ENCODE results near the gene KRTAP5-6. TPM values are rescaled to one million over a fixed set of nuclear protein-coding genes. Genes with fewer than 3 reads are reported as not detected.

The KRTAP5-6 gene
- not detected in 2 replicates for polyA plus RNA-seq (2013)

- Histone ChIP-seq H2BK120ac (ENCODE audit: insufficient read depth, low read length, poor library complexity) (no peak within 1 kb of the TSS), H3K9me3 (ENCODE audit: insufficient read depth, low read depth, low read length) (peaks cover 2% of the 10 kb centered on the region), H2AFZ (ENCODE audit: insufficient read depth, low read length, poor library complexity) (no peak within 1 kb of the TSS), H3K36me3 (ENCODE audit: control insufficient read depth in 1 of 2, insufficient read depth in 2 of 2, low read length in 2 of 2) (no peaks in the 10 kb centered on the region), H3K4ac (ENCODE audit: low read depth, low read length) (no peak within 1 kb of the TSS), H2BK12ac (ENCODE audit: low read length) (no peak within 1 kb of the TSS), H4K91ac (ENCODE audit: low read depth, low read length) (no peak within 1 kb of the TSS), H4K8ac (ENCODE audit: low read depth, low read length) (no peak within 1 kb of the TSS), H3K4me1 (ENCODE audit: control insufficient read depth in 1 of 2, insufficient read depth in 2 of 2, low read length in 2 of 2) (peaks cover 5 to 6% of the 10 kb centered on the region in 2 experiments), H2BK5ac (ENCODE audit: low read depth, low read length, poor library complexity) (no peak within 1 kb of the TSS), H3K23ac (ENCODE audit: low read length) (no peak within 1 kb of the TSS), H3K18ac (ENCODE audit: low read length) (no peak within 1 kb of the TSS), H3K79me2 (ENCODE audit: control insufficient read depth, insufficient read depth, low read length, poor library complexity) (no peaks in the 10 kb centered on the region), H3K14ac (ENCODE audit: low read length) (no peak within 1 kb of the TSS), H3K4me2 (ENCODE audit: low read length) (no peak within 1 kb of the TSS), H3K4me3 (ENCODE audit: low read depth, low read length) (no peak within 1 kb of the TSS), H3K27ac (ENCODE audit: low read depth, low read length) (no peak within 1 kb of the TSS), H2AK5ac (ENCODE audit: low read length) (no peak within 1 kb of the TSS), H3K9ac (ENCODE audit: low read length) (no peak within 1 kb of the TSS), H4K12ac (ENCODE audit: low read depth, low read length) (no peak within 1 kb of the TSS), H3K79me1 (ENCODE audit: low read length) (peaks cover 3% of the 10 kb centered on the region), H3K27me3 (ENCODE audit: insufficient read depth, low read length) (no peaks in the 10 kb centered on the region)
- no CpG with 5 or more reads among the region's 11 CpGs for WGBS (ENCODE audit: extremely low coverage, insufficient coverage, insufficient read length)
- DNase-seq: no peak
Measured at GRCh38 chr11:1696608-1697570, at the start of gene KRTAP5-6. KRTAP5-6 (plus strand) TSS chr11:1697195; CDS start chr11:1697246, 51 bp downstream.

- H3K79me2 ChIP-seq (ENCODE audit: control insufficient read depth, insufficient read depth, low read length, poor library complexity): no peaks in the 10 kb centered on the region
- peaks cover 1% of the 10 kb centered on the region for H3K9me3 ChIP-seq (ENCODE audit: insufficient read depth, low read depth, low read length)
- no peak overlapping the region for H2BK120ac ChIP-seq (ENCODE audit: insufficient read depth, low read length, poor library complexity)
- no peak overlapping the region for H3K4me2 ChIP-seq (ENCODE audit: low read length)
- H3K4ac ChIP-seq (ENCODE audit: low read depth, low read length): no peak overlapping the region
- H4K8ac ChIP-seq (ENCODE audit: low read depth, low read length): no peak overlapping the region
- H3K18ac ChIP-seq (ENCODE audit: low read length): no peak overlapping the region
- no peak for DNase-seq
- H3K23ac ChIP-seq (ENCODE audit: low read length): no peak overlapping the region
- no peak overlapping the region for H3K27ac ChIP-seq (ENCODE audit: low read depth, low read length)
- H4K91ac ChIP-seq (ENCODE audit: low read depth, low read length): no peak overlapping the region
- no peak overlapping the region for H2AFZ ChIP-seq (ENCODE audit: insufficient read depth, low read length, poor library complexity)
- no peaks in the 10 kb centered on the region for H3K36me3 ChIP-seq (ENCODE audit: control insufficient read depth in 1 of 2, insufficient read depth in 2 of 2, low read length in 2 of 2)
- no peak overlapping the region for H4K12ac ChIP-seq (ENCODE audit: low read depth, low read length)
- no peak overlapping the region for H2AK5ac ChIP-seq (ENCODE audit: low read length)
- no peak overlapping the region for H2BK12ac ChIP-seq (ENCODE audit: low read length)
- no peaks in the 10 kb centered on the region for H3K79me1 ChIP-seq (ENCODE audit: low read length)
- no peaks in the 10 kb centered on the region for H3K4me1 ChIP-seq (ENCODE audit: control insufficient read depth in 1 of 2, insufficient read depth in 2 of 2, low read length in 2 of 2)
- WGBS (ENCODE audit: extremely low coverage, insufficient coverage, insufficient read length): no CpG with 5 or more reads among the region's 35 CpGs
- no peak overlapping the region for H3K14ac ChIP-seq (ENCODE audit: low read length)
- no peak overlapping the region for H2BK5ac ChIP-seq (ENCODE audit: low read depth, low read length, poor library complexity)
- no peaks in the 10 kb centered on the region for H3K27me3 ChIP-seq (ENCODE audit: insufficient read depth, low read length)
- H3K9ac ChIP-seq (ENCODE audit: low read length): no peak overlapping the region
- no peak overlapping the region for H3K4me3 ChIP-seq (ENCODE audit: low read depth, low read length)
Measured at GRCh38 chr11:1647901-1648652, 48.9 kb upstream of the KRTAP5-6 start.

DNA sequence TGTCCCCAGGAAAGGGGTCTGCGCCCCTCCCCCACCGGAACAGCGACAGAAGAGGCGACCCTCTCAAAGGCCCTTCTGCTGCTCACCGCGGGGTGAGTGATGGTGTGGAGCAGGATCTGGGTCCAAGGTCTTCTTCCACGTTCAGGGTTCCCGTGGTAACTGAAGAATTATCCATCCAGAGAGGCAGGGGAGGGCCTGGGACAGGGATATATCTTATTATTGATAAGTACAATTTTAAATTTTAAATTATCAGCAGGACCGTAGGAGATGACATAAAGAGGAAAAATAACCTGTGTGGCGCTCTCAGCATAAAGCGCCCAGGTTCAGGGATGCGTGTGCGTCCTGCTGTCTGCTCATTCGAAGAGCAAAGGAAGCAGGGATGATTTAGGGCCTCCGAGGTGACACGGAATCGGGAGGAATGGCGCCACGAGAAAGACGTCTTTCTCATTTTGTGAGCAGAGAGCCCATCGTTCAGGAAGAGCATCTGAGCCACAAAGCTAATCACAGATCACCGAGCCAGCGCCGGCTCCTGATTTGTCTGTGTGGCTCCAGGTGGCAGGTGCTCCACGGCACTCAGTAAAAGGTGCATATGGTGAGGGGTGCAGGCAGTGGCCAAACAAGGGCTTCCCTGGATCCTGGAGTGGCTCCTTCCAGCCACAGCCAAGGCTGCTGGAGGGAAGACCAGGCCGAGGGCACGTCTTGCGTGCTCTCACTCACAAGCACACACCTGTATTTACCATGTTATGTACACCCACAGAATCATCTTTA, 48.2 kb upstream of the KRTAP5-6 start:
- no peaks in the 10 kb centered on the region for H3K4me1 ChIP-seq (ENCODE audit: control insufficient read depth in 1 of 2, insufficient read depth in 2 of 2, low read length in 2 of 2)
- H3K27me3 ChIP-seq (ENCODE audit: insufficient read depth, low read length): no peaks in the 10 kb centered on the region
- H3K23ac ChIP-seq (ENCODE audit: low read length): no peak overlapping the region
- H2BK5ac ChIP-seq (ENCODE audit: low read depth, low read length, poor library complexity): no peak overlapping the region
- H3K9me3 ChIP-seq (ENCODE audit: insufficient read depth, low read depth, low read length): peaks cover 1% of the 10 kb centered on the region
- H2BK12ac ChIP-seq (ENCODE audit: low read length): no peak overlapping the region
- no peaks in the 10 kb centered on the region for H3K79me2 ChIP-seq (ENCODE audit: control insufficient read depth, insufficient read depth, low read length, poor library complexity)
- H2BK120ac ChIP-seq (ENCODE audit: insufficient read depth, low read length, poor library complexity): no peak overlapping the region
- no peak overlapping the region for H3K14ac ChIP-seq (ENCODE audit: low read length)
- WGBS (ENCODE audit: extremely low coverage, insufficient coverage, insufficient read length): no CpG with 5 or more reads among the region's 28 CpGs
- no peaks in the 10 kb centered on the region for H3K36me3 ChIP-seq (ENCODE audit: control insufficient read depth in 1 of 2, insufficient read depth in 2 of 2, low read length in 2 of 2)
- H3K4me2 ChIP-seq (ENCODE audit: low read length): no peak overlapping the region
- H3K27ac ChIP-seq (ENCODE audit: low read depth, low read length): no peak overlapping the region
- H3K4me3 ChIP-seq (ENCODE audit: low read depth, low read length): no peak overlapping the region
- H4K12ac ChIP-seq (ENCODE audit: low read depth, low read length): no peak overlapping the region
- H3K9ac ChIP-seq (ENCODE audit: low read length): no peak overlapping the region
- DNase-seq: no peak
- no peak overlapping the region for H3K18ac ChIP-seq (ENCODE audit: low read length)
- H4K91ac ChIP-seq (ENCODE audit: low read depth, low read length): no peak overlapping the region
- no peak overlapping the region for H2AFZ ChIP-seq (ENCODE audit: insufficient read depth, low read length, poor library complexity)
- no peak overlapping the region for H2AK5ac ChIP-seq (ENCODE audit: low read length)
- no peak overlapping the region for H4K8ac ChIP-seq (ENCODE audit: low read depth, low read length)
- no peak overlapping the region for H3K4ac ChIP-seq (ENCODE audit: low read depth, low read length)
- no peaks in the 10 kb centered on the region for H3K79me1 ChIP-seq (ENCODE audit: low read length)
